NCI-H2107 (cell line): ENCODE results near the gene C22orf39.
"Not testable (repeated sequence)": the region's sequence is repeated elsewhere in the genome, so short reads cannot be mapped to it uniquely, and the experiment has no call there.

Source experiments
- DNase-seq: peaks from one replicate; lab custom pipeline; 2025; lab: John Stamatoyannopoulos, UW

Gene C22orf39

GRCh38 chr22:19454156-19454555, 6.6 kb upstream of the C22orf39 start:
- no peak for DNase-seq

- no peak for DNase-seq
Observed at GRCh38 chr22:19453718-19454117, 6.2 kb upstream of the C22orf39 start.

GRCh38 chr22:19451570-19451969, 4.1 kb upstream of the C22orf39 start:
- DNase-seq = no peak

- DNase-seq = no peak
Observed at GRCh38 chr22:19450363-19451175, 3.1 kb upstream of the C22orf39 start.

GRCh38 chr22:19449422-19449767, 1.9 kb upstream of the C22orf39 start:
- no peak for DNase-seq

- DNase-seq = no peak
Observed at GRCh38 chr22:19448739-19449421, 1.4 kb upstream of the C22orf39 start.

- DNase-seq = peak; percentile 27
Observed at GRCh38 chr22:19448076-19448607, 631 bp upstream of the C22orf39 start.

GRCh38 chr22:19446603-19447329, 745 bp downstream of the C22orf39 start:
- DNase-seq = no peak

GRCh38 chr22:19445279-19445982, 2.1 kb downstream of the C22orf39 start:
- DNase-seq = not testable (repeated sequence)

GRCh38 chr22:19443544-19444211, 3.8 kb downstream of the C22orf39 start:
- DNase-seq = no peak

- DNase-seq = no peak
Observed at GRCh38 chr22:19442166-19442565, 5.3 kb downstream of the C22orf39 start.

- no peak for DNase-seq
Observed at GRCh38 chr22:19440411-19441195, 6.9 kb downstream of the C22orf39 start.

- no peak for DNase-seq
Observed at GRCh38 chr22:19438298-19438697, 9.2 kb downstream of the C22orf39 start.

- not testable (repeated sequence) for DNase-seq
Observed at GRCh38 chr22:19436444-19437161, 10.9 kb downstream of the C22orf39 start.

GRCh38 chr22:19434829-19435580, 12.5 kb downstream of the C22orf39 start:
- no peak for DNase-seq

- no peak for DNase-seq
Observed at GRCh38 chr22:19434401-19434800, 13.1 kb downstream of the C22orf39 start.

- peak; percentile 80 for DNase-seq
Observed at GRCh38 chr22:19432133-19432851, 15.2 kb downstream of the C22orf39 start, which contains the start of gene MRPL40. Gene MRPL40 (plus strand): TSS chr22:19432545. CDS start chr22:19432555, 10 bp downstream.

- DNase-seq = peak; percentile 29
Observed at GRCh38 chr22:19431649-19432132, 15.8 kb downstream of the C22orf39 start, which contains the start of gene HIRA. Gene HIRA (minus strand): TSS chr22:19431733. CDS start chr22:19431476, 257 bp downstream.
